Glutamatergic neuron (in vitro differentiated cells): ENCODE data around the gene PPP1R15A. TPM values are rescaled to one million over a fixed set of nuclear protein-coding genes. Genes with fewer than 3 reads are reported as not detected.
"Not testable (repeated sequence)": the region's sequence is repeated elsewhere in the genome, so short reads cannot be mapped to it uniquely, and the experiment has no call there.

ENCODE experiments used
- DNase-seq: peaks from one replicate; pipeline ENCODE4 v3.0.0; 2022
- H3K27ac Mint-ChIP-seq: one replicate; pipeline ENCODE4 v1.8.0; 2020; ENCODE audit warnings: mild to moderate bottlenecking, mixed read lengths, inconsistent platforms; ENCODE audit not compliant: unreplicated experiment
- H3K27me3 Mint-ChIP-seq: one replicate; pipeline ENCODE4 v1.8.0; 2020; ENCODE audit warnings: mild to moderate bottlenecking, moderate library complexity, mixed read lengths, inconsistent platforms; ENCODE audit not compliant: unreplicated experiment
- H3K36me3 Mint-ChIP-seq: one replicate; pipeline ENCODE4 v1.8.0; 2020; ENCODE audit warnings: mild to moderate bottlenecking, mixed read lengths, inconsistent platforms; ENCODE audit not compliant: unreplicated experiment
- H3K4me1 Mint-ChIP-seq: one replicate; pipeline ENCODE4 v1.8.0; 2020; ENCODE audit warnings: mild to moderate bottlenecking, low read depth, mixed read lengths, inconsistent platforms; ENCODE audit not compliant: unreplicated experiment
- H3K4me3 Mint-ChIP-seq: one replicate; pipeline ENCODE4 v1.8.0; 2020; ENCODE audit warnings: mild to moderate bottlenecking, mixed read lengths, inconsistent platforms; ENCODE audit not compliant: unreplicated experiment
- H3K9me3 Mint-ChIP-seq: one replicate; pipeline ENCODE4 v1.8.0; 2020; ENCODE audit warnings: mild to moderate bottlenecking, moderate library complexity, mixed read lengths, inconsistent platforms; ENCODE audit not compliant: unreplicated experiment
- CTCF ChIP-seq: fragments of 200-600 bp; sonication (generic); IDR thresholded peaks from one replicate; pipeline ENCODE4 v1.5.0; 2021; ENCODE audit not compliant: partially characterized antibody, unreplicated experiment
- total RNA-seq: library from RNA; stranded (reverse); fragmentation: NEBNext Ultra II Directional; extraction: Animal tissue kit (Norgen Biotek cat#: 25700); gene quantifications from one replicate; pipeline ENCODE4 v1.2.1, GENCODE V29; 2021; ENCODE audit not compliant: unreplicated experiment

The PPP1R15A gene
- total RNA-seq, 1 donor from 2014 or later: 106 TPM

GRCh38 chr19:48913114-48913889, 41.1 kb downstream of the PPP1R15A start:
- no peaks in the 10 kb centered on the region for H3K9me3 Mint-ChIP-seq
- DNase-seq: no peak
- H3K4me1 Mint-ChIP-seq: no peaks in the 10 kb centered on the region
- H3K27me3 Mint-ChIP-seq: peaks cover 6% of the 10 kb centered on the region
- H3K27ac Mint-ChIP-seq: no peak overlapping the region
- no peak overlapping the region for H3K4me3 Mint-ChIP-seq
- TF ChIP-seq CTCF: no peak
- H3K36me3 Mint-ChIP-seq: no peaks in the 10 kb centered on the region

GRCh38 chr19:48914181-48914580, 42.0 kb downstream of the PPP1R15A start:
- H3K27me3 Mint-ChIP-seq: peaks cover 5% of the 10 kb centered on the region
- H3K4me3 Mint-ChIP-seq: no peak overlapping the region
- H3K4me1 Mint-ChIP-seq: no peaks in the 10 kb centered on the region
- no peaks in the 10 kb centered on the region for H3K36me3 Mint-ChIP-seq
- no peak for TF ChIP-seq CTCF
- no peak overlapping the region for H3K27ac Mint-ChIP-seq
- DNase-seq: no peak
- H3K9me3 Mint-ChIP-seq: no peaks in the 10 kb centered on the region

GRCh38 chr19:48915757-48916156, 43.5 kb downstream of the PPP1R15A start:
- Mint-ChIP-seq H3K27ac (no peak overlapping the region), H3K4me1 (no peaks in the 10 kb centered on the region), H3K4me3 (no peak overlapping the region), H3K36me3 (no peaks in the 10 kb centered on the region), H3K27me3 (peaks cover 5% of the 10 kb centered on the region), H3K9me3 (no peaks in the 10 kb centered on the region)
- no peak for DNase-seq
- TF ChIP-seq CTCF: no peak

GRCh38 chr19:48918071-48918470, 45.9 kb downstream of the PPP1R15A start:
- H3K36me3 Mint-ChIP-seq: no peaks in the 10 kb centered on the region
- H3K27me3 Mint-ChIP-seq: peaks cover 6% of the 10 kb centered on the region
- no peak overlapping the region for H3K27ac Mint-ChIP-seq
- no peak for TF ChIP-seq CTCF
- peaks cover under 1% of the 10 kb centered on the region for H3K9me3 Mint-ChIP-seq
- no peak overlapping the region for H3K4me3 Mint-ChIP-seq
- no peak for DNase-seq
- no peaks in the 10 kb centered on the region for H3K4me1 Mint-ChIP-seq

GRCh38 chr19:48918801-48919247, 46.6 kb downstream of the PPP1R15A start:
- peak; percentile 77 for DNase-seq
- no peak for TF ChIP-seq CTCF
- Mint-ChIP-seq H3K36me3 (no peaks in the 10 kb centered on the region), H3K4me3 (no peak overlapping the region), H3K27me3 (peaks cover 8% of the 10 kb centered on the region), H3K4me1 (no peaks in the 10 kb centered on the region), H3K9me3 (peaks cover 2% of the 10 kb centered on the region), H3K27ac (no peak overlapping the region)

GRCh38 chr19:48919271-48919670, 47.0 kb downstream of the PPP1R15A start:
- H3K27me3 Mint-ChIP-seq, H3K9me3 Mint-ChIP-seq, H3K4me1 Mint-ChIP-seq, H3K4me3 Mint-ChIP-seq, DNase-seq, H3K36me3 Mint-ChIP-seq, H3K27ac Mint-ChIP-seq: not testable (repeated sequence)
